GM12891 (cell line): Measurements from ENCODE around the gene GFI1.

Experiments used
- POLR2A ChIP-seq: IDR thresholded peaks from 2 replicates; pipeline ENCODE4 v1.6.1; 2011; ENCODE audit warnings: low read depth, low read length, control low read depth
- POLR2AphosphoS5 ChIP-seq: IDR thresholded peaks from 2 replicates; pipeline ENCODE4 v1.6.1; 2011; ENCODE audit warnings: low read depth, low read length, control low read depth

DNA sequence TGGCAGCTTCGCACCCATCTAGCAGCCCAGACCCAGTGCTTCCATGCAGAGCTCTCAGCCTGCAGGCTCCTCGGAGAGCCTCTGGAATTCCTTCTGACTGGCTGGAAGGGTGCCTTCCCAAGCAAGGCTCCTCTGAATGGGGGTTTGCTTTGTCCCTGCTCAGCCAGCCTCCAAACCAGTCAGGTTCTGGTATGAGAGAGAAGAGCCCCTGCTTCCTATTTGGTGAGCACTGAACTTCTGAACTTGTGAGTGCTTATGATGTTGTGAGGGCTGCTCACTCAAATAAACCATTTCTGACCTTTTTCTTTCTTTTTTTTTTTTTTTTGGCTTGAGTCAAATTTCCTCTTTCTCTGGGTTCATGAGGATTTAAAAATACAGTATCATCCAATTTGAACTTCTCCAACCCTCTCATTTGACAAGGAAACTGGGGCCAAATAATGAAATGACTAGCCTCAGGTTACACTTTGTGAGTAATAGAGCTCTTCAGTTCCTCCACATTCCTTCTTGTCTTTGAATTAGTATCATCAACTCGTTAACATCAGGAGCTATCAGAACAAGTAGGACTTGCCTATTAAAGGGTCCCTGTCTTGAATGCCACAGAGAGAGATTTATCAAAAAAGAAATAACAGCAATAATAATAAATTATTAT, 39.6 kb downstream of the GFI1 start:
- TF ChIP-seq POLR2A (no peak), POLR2AphosphoS5 (no peak)
